ENCODE results near the gene GTF2H2C.
"Not testable (repeated sequence)": the region's sequence is repeated elsewhere in the genome, so short reads cannot be mapped to it uniquely, and the experiment has no call there.

GTF2H2C gene

DNA sequence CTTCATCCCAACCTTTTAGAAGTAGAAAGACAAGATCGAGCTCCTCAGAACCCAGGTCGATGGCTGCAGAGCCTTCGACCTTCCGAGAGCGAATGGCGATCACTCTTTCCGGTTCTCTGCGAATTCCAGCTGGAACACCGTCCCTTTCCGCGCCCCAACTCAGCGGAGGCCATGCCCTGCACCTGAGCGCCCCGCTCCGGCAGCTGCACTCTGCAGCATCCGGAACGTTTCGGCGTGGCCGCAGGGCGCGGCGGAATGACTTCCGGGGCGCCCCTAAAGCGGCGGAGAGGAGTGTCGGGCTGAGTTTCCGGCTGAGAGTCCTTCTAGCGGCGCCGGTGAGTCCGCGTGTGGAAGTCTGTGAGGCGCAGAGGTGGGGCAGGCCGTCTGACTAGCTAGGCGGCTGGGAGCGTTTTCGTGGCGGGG, at the start of gene GTF2H2C:
Gene GTF2H2C (plus strand): TSS at position 284 of the 423 bp plus-strand sequence. CDS start 4,942 bp downstream, outside the sequence.
- DNase-seq (ENCODE audit: low spot score): not testable (repeated sequence)

DNA sequence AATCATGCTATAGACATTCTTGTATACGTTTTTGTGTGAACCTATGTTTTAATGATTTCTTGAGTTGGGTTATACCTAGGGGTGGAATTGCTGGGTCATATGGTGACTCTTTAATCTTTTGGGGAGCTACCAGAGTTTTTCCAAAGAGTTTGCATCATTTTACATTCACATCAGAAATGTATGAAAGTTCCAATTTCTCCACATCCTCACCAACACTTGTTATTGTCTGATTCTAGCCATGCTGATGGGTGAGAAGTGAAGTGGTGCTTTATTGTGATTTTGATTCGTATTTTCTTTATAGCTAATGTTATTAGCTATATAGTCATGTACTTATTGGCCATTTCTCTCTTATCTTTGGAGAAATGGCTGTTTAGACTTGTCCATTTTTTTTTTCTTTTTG, 49.3 kb upstream of the GTF2H2C start:
- DNase-seq (ENCODE audit: low spot score): no peak

DNA sequence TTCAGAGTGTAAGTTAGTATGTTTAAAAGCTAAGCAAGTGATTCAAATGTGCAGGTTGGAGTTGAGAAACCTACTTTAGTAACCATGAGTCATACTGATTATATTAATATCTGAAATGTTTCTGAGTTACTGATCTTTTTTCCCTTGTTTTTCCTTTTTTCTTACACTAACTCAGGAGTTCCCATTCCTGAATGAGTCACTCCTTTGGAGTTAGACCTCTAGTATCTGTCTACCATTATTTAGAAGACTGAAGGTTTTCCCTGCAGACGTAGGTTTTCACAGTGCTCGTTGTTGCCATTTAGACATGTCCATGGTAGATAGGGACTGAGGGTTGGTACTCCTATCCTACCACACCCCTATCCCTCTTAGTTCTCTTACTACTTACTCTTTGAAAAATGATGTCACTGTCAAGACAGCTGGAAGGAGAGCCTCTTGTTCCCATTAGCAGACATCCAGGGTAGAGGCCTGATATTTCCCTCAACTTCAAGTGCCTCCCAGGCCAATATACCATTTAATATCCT, 47.2 kb upstream of the GTF2H2C start:
- DNase-seq (ENCODE audit: low spot score): no peak

DNA sequence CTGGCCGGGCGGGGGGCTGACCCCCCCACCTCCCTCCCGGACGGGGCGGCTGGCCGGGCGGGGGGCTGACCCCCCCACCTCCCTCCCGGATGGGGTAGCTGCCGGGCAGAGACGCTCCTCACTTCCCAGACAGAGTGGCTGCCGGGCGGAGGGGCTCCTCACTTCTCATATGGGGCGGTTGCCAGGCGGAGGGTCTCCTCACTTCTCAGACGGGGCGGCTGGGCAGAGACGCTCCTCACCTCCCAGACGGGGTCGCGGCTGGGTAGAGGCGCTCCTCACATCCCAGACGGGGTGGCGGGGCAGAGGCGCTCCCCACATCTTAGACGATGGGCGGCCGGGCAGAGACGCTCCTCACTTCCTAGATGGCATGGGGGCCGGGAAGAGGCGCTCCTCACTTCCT, 44.4 kb upstream of the GTF2H2C start:
- DNase-seq (ENCODE audit: low spot score): not testable (repeated sequence)

DNA sequence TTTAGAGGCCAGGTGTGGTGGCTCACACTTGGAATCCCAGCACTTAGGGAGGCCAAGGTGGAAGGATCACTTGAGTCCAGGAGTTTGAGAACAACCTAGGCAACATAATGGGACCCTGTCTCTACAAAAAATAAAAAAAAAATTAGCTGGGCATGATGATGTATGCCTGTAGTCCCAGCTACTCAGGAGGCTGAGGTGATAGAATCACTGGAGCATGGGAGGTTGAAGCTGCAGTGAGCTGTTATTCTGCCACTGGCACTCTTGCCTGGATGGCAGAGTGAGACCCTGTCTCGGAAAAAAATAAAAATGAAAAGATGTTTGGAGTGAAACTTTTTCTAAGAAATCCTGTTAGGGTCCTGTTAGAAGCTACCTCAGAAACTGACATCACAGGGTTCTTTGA, 43.2 kb upstream of the GTF2H2C start:
- DNase-seq (ENCODE audit: low spot score): no peak

DNA sequence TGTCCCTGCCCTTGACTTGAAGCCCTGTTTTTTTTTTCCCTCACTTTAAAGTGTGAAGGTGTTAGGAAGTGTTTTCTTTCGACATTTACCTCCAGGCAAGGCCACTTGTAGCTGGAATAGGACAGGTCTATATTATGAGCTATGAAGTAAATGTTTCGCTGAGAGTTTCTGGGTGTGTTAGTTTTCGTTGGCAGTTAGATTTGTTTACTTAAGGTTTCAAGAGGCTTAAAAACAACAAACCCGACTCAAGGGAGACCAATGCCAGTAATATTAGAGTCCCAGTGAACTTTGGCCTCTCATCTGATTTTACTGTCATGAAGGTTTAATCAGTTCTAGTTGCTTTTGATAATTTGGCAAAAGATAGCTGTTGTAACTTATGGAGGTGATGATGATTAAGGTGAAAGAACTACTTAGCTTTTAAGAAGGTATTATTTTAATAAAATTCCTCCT, 42.2 kb upstream of the GTF2H2C start:
- peak; percentile 66 for DNase-seq (ENCODE audit: low spot score)

DNA sequence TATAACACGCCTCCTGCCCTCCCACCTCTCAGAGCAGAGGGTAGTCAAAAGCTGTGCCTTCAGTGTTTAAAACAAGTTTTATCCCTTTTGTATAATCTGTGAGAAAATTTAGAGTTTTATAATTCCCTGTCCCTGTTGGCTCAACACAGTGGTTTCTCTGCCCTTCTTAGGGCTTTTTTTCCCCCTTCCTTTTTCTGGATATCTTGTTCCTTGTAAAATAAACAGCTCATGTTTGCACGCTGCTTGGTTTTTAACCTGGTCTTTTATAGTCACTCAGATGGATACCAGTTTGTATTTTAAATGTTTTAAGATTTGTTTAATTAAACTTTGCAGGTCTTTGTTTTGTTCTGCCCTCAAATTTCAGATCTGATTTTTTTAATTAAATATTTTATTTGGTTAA, 40.7 kb upstream of the GTF2H2C start:
- DNase-seq (ENCODE audit: low spot score): no peak

DNA sequence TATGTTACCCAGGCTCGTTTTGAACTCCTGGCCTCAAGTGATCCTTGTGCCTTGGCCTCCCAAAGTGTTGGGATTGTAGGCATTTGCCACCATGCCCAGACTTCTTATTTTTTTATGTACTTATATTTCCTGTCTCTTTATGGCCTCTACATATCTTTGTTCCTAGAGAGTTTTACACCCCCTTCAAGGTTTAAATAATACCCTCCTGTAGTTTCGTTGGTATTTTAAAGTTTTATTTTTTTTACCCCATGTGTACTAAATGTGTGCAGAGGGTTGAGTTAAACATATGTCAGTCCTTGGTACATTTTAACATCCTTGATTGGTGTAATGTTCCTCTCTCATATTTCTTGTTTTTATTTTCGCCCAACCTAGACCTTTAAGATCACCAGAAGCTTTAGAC, 38.0 kb upstream of the GTF2H2C start:
- no peak for DNase-seq (ENCODE audit: low spot score)

DNA sequence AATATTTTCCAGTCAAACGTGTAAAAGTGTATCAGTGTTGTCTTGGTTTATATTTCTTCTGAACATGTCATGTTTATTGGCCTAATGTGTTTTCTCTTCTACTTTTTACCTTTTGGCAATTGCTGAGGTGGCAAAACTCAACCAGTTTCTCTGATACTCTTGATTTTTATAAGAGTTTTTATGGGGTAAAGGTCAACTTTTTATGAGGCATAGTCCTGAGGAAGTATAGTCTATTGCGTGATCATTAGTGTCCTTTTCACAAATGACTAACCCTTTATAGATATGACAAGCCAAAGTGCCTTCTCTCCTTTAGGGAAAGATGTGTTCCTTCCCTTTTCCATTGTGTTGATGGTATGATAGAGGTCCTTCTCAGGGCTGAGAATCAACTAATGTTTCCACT, 34.5 kb upstream of the GTF2H2C start:
- DNase-seq (ENCODE audit: low spot score): no peak

DNA sequence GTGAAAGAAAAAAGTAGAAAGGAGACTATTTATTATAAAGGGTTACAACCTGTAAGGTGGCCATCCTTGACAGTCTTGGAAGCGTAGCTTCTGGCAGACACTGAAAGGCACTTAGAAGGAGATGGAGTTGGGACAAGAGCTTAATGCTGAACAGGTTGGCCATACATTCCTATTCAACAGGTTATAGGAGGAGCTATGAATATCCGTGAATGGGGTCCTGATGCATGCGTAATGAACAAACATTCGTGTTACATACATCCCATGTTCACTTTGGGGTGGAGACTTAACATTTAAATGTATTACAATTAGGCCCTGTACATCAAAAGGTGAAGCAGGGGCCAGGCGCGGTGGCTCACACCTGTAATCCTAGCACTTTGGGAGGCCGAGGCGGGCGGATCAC, 33.3 kb upstream of the GTF2H2C start:
- no peak for DNase-seq (ENCODE audit: low spot score)

DNA sequence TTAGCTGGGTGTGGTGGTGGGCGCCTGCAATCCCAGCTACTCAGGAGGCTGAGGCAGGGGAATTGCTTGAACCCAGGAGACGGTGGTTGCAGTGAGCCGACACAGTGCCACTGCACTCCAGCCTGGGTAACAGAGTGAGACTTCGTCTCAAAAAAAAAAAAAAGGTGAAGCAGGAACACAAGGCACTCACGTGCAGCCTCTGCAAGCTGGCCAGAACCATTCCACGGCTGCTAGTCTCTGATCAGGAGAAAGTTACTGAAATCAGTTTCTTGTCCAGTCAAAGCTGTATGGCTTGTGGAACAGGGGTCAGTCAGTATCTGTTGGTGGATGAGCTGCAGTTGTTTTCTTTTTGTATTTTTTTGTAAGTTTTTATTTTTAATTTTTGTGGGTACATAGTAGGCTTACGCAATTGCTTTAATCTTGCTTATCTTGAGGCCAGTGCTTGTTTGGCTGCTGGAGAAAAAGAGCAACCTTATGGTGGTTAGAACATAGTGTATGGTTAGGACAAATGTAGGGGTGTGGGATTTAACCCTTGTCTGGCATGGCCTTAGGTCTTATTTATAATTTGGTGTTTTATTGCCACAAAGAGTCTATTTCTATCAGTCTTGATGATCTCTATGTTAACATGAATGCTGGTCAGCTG, 32.7 kb upstream of the GTF2H2C start:
- DNase-seq (ENCODE audit: low spot score): no peak

DNA sequence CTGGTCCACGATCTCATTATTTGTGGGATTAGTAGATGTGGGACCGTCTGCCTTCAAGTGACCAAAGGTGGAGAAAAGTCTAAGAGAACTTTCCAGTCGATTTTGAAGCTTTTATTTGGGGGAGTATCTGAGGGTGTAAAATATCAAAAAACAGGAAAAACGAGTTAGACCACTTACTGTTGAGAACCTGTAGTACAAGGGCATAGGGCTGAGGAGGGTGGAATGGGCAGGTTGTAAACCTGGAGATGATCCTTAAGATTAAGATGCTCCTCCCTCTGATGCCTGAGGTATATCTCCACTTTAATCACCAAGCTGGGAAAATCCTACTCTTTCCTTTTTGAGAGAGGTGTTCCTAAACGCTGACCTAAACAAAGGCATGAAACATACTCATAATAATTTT, 32.0 kb upstream of the GTF2H2C start:
- DNase-seq (ENCODE audit: low spot score): no peak

DNA sequence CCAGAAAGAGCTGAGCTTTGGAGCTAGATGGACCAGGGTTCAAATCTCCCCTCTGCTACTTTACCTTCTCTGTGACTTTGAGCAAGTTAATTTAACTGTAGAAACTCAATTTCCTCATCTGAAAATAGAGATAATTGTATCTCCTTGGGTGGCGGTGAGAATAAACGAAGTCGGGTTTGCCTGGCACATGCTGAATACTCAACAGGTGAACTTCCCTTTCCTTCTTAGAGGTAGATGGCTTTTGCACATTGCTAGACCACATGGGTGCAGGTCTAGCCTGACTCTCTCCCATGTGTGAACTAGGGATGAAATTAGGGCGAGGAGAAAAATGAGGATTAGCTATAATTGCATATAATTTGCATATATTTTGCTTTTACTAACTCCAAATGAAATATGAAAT, 31.4 kb upstream of the GTF2H2C start:
- DNase-seq (ENCODE audit: low spot score): no peak

DNA sequence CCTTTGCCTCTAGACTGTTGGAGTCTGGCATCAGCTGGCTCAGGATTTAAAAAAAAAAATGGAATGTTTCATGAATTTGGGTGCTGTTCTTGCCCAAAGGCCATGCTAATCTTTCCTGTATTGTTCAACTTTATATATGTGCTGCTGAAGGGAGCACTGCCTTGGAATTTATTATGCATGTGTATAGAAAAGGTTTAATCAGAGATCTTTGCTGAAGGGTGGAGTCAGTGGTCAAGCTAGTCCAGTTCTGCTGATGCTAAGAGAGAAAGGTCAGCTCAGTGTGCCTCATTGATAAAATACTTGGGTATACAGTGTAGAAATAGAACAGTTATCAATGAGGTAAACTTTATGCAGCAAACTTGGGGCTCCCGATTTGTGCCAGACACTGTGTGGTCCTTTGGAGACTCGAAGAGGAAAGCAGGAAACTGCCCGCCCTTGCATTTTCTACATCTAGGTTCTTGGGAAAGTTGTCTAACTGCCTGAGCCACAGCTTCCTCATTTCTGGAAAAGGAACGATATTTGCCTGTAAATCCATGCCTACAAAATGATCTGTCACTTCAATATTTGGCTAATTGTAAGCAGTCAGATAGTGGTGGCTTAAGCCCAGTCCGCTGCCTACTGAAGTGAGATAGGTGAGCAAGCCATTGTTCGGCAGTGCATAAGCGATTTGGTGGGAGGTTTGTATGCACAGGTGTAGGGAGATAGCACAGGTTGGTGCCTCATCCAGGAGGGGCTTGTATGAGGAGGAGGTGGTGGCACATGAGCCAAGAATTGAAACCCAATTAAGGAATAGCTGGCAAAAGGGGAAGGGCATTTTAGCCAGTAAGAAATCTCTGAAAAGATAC, 29.2 kb upstream of the GTF2H2C start:
- DNase-seq (ENCODE audit: low spot score): no peak

DNA sequence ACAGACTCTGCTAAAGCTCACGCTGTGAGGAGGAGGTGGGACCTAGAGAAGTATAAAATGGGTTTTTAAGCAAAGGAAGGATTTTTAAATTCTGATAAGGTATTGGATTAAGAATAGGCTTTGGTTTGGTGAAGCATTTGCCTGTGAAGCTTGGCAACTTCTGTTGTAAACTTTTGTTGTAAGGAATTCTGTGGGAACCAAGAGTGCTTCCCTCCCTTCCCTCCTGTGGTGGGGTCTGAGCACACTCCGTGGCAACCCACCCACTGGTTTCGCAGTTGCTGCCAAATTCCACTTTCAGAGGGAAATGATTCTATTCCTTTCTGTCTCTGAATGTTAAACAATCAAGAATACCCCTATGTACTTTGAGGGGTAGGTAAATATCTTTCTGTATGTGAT, 28.6 kb upstream of the GTF2H2C start:
- DNase-seq (ENCODE audit: low spot score): no peak

DNA sequence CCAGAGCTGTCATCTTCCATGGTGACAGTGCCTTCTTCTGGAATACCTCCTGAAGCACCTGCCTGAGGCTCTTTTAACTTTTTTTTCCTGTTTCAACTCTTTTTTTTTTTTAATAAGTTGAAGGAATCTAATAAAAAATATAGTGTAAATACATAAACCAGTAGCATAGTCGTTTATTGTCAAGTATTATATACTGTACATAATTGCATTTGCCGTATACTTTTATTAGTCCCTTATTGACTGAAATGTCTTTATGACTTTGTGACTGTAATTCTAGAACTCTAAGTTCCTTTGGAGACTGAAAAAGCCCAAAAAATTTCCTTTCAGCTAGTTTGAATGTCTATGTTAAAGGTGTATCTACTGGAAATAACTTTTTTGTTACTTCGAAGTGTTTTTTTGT, 22.1 kb upstream of the GTF2H2C start:
- DNase-seq (ENCODE audit: low spot score): not testable (repeated sequence)

DNA sequence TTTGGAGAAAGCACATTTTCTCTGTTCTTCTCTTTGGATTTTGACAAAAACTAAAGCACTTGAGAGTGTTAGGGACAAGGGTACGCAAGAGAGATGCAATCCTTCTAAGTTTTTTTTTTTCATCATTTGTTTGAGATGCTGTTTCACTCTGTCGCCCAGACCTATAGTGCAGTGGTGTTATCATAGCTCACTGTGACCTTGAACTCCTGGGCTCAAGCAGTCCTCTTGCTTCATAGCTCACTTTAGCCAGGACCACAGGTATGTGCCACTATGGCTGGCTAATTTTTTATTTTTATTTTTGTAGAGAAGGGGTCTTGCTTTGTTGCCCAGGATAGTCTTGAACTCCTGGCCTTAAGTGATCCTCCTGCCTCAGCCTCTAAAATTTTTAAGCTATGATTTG, 21.3 kb upstream of the GTF2H2C start:
- not testable (repeated sequence) for DNase-seq (ENCODE audit: low spot score)

DNA sequence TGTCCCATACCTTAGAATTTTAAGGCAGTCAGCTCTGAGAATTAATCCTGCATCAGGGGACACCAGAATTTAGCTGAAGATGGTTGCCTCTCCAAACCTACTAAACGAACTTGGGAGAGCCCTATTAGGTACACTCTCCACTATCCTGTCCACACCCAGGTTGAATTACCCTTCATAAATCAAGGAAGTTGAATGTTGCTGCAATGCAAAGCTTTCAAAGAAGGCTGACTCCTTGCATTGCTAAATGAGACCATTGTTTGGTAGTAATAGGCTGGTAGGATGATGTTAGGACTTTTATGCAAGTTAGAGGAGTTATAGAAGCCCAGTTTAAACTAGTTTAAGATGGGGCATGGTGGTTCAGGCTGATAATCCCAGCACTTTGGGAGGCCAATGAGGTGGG, 18.6 kb upstream of the GTF2H2C start:
- not testable (repeated sequence) for DNase-seq (ENCODE audit: low spot score)

DNA sequence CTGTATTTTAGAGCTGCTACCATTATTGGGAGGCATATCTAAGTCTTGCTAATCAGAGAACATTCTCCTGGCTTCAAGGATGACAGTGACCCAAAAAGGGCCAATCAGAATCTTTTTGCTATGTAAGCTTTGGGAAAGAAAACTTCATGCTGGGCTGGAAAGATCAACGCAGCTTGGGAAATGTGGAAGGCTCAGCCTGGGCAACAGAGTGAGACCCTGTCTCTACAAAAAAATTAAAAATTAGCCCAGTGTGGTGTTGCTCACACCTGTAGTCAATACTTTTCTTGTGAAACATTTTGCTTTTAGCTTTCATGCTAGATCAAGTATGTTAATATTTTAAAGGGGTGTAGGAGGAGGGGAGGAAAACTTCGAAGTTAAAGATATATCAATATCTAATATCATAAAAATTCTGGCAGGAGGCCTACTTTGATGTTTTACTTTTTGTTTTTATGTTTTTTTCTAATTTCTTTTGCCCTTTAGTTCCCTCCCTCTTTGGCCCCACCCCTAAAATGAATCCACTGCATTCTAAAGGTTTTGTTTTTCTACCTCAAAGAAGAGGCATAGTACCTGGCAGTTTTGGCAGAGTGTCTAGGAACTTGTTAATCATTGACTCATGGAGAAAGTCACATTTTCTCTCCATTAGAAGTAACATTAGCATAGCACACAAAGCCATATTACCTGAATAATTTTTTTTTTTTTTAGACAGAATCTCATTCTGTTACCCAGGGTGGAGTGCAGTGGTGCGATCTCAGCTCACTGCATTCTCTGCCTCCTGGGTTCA, 17.0 kb upstream of the GTF2H2C start:
- not testable (repeated sequence) for DNase-seq (ENCODE audit: low spot score)

DNA sequence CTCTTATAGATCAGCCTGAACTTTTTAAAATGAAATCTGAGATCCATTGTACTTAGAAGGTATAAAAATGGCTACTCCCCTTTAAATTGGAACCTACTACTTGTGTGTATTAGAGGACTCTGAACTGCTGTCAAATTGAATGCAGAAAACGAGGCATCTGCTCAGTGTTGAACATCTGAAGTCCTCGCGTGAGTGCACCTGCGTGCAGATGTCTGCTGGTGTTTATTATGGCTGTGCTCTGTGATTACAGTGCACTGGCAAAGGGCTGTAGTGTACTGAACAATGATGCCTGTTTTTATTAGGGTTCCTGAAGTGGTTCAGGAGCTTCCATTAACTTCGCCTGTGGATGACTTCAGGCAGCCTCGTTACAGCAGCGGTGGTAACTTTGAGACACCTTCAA, 15.4 kb upstream of the GTF2H2C start:
- DNase-seq (ENCODE audit: low spot score): not testable (repeated sequence)

DNA sequence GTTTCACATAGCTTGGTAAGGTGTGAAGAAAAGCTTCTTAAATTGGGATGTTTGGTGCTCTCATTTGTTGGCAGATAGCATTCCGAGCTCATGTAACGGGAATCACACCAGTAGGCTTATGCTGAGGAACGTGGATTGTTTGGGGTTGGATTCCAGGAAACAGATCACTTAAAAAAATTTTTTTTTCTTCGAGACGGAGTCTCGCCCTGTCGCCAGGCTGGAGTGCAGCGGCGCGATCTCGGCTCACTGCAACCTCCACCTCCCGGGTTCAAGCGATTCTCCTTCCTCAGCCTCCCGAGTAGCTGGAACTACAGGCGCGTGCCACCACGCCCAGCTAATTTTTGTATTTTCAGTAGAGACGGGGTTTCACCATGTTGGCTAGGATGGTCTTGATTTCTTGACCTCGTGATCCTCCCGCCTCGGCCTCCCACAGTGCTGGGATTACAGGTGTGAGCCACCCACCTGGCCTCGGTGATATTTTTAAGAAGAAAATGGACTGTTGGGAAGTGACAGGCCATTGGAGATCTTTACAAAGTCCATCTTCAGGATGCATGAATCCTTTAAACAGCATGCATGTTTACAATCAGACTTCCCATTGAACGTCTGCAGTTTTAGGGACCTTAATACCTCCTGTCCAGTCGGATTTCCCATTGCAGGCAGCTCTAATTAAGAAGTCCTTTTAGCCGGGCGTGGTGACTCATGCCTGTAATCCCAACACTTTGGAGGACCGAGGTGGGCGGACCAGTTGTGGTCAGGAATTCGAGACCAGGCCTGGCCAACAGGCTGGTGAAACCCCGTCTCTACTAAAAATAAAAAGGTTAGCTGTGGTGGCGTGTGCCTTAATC, 818 bp downstream of the GTF2H2C start:
- DNase-seq (ENCODE audit: low spot score): not testable (repeated sequence)
